ENCODE measurements around the gene L3MBTL4. TPM values are rescaled to one million over a fixed set of nuclear protein-coding genes. Genes with fewer than 3 reads are reported as not detected.

The L3MBTL4 gene
- total RNA-seq, 2 experiments from 2014 or later, result not detected

GRCh38 chr18:5937121-5937520 lies 477.6 kb downstream of the L3MBTL4 start:
- Histone ChIP-seq H4K20me1 (ENCODE audit: insufficient read depth, low read length) (no peaks in the 10 kb centered on the region), H2AFZ (ENCODE audit: low read length) (no peak overlapping the region), H3K4me3 (ENCODE audit: low read depth, low read length, poor library complexity, severe bottlenecking) (no peak overlapping the region), H3K79me2 (ENCODE audit: insufficient read depth, low read depth, low read length) (no peaks in the 10 kb centered on the region), H3K9me3 (ENCODE audit: low read length) (no peaks in the 10 kb centered on the region), H3K27ac (ENCODE audit: low read depth, low read length, poor library complexity, severe bottlenecking) (no peak overlapping the region), H3K4me2 (ENCODE audit: low read length) (no peak overlapping the region), H3K4me1 (ENCODE audit: insufficient read depth, low read length, poor library complexity, severe bottlenecking) (no peaks in the 10 kb centered on the region), H3K36me3 (ENCODE audit: insufficient read depth, low read length) (no peaks in the 10 kb centered on the region), H3K9me2 (ENCODE audit: insufficient read depth, low read length) (no peaks in the 10 kb centered on the region)
- intact Hi-C loops (cut with micrococcal nuclease; ENCODE audit: unreplicated experiment), result no loop called here
- DNase-seq (ENCODE audit: low spot score), result no peak
- BruUV-seq (replicated peaks), result no TSS peak
- CTCF ChIA-PET (ENCODE audit: unreplicated experiment), result no interaction called here
- TF ChIP-seq EZH2phosphoT487 (IDR thresholded peaks at IDR 0.05; ENCODE audit: borderline replicate concordance, low read depth, low read length) (no peak), CTCF (conservative IDR thresholded peaks at IDR 0.05; ENCODE audit: low read length) (no peak)
- POLR2A ChIA-PET, result no interaction called here

GRCh38 chr18:5930789-5931188 lies 483.9 kb downstream of the L3MBTL4 start:
- no TSS peak for BruUV-seq (replicated peaks)
- ChIA-PET POLR2A (no interaction called here), CTCF (ENCODE audit: unreplicated experiment) (no interaction called here)
- H3K79me2 ChIP-seq (ENCODE audit: insufficient read depth, low read depth, low read length), result no peaks in the 10 kb centered on the region
- no peak for DNase-seq (ENCODE audit: low spot score)
- TF ChIP-seq EZH2phosphoT487 (IDR thresholded peaks at IDR 0.05; ENCODE audit: borderline replicate concordance, low read depth, low read length), result no peak
- no peak for TF ChIP-seq CTCF (conservative IDR thresholded peaks at IDR 0.05; ENCODE audit: low read length)
- no peaks in the 10 kb centered on the region for H3K9me3 ChIP-seq (ENCODE audit: low read length)
- H3K9me2 ChIP-seq (ENCODE audit: insufficient read depth, low read length), result no peaks in the 10 kb centered on the region
- H3K36me3 ChIP-seq (ENCODE audit: insufficient read depth, low read length), result no peaks in the 10 kb centered on the region
- no peak overlapping the region for H3K27ac ChIP-seq (ENCODE audit: low read depth, low read length, poor library complexity, severe bottlenecking)
- no peak overlapping the region for H3K4me2 ChIP-seq (ENCODE audit: low read length)
- no peaks in the 10 kb centered on the region for H4K20me1 ChIP-seq (ENCODE audit: insufficient read depth, low read length)
- no peaks in the 10 kb centered on the region for H3K4me1 ChIP-seq (ENCODE audit: insufficient read depth, low read length, poor library complexity, severe bottlenecking)
- intact Hi-C loops (cut with micrococcal nuclease; ENCODE audit: unreplicated experiment), result no loop called here
- no peak overlapping the region for H3K4me3 ChIP-seq (ENCODE audit: low read depth, low read length, poor library complexity, severe bottlenecking)
- no peak overlapping the region for H2AFZ ChIP-seq (ENCODE audit: low read length)

GRCh38 chr18:5918205-5918858 lies 496.4 kb downstream of the L3MBTL4 start:
- Histone ChIP-seq H3K27ac (ENCODE audit: low read depth, low read length, poor library complexity, severe bottlenecking) (no peak overlapping the region), H3K4me2 (ENCODE audit: low read length) (no peak overlapping the region), H4K20me1 (ENCODE audit: insufficient read depth, low read length) (no peaks in the 10 kb centered on the region), H3K79me2 (ENCODE audit: insufficient read depth, low read depth, low read length) (no peaks in the 10 kb centered on the region), H3K9me2 (ENCODE audit: insufficient read depth, low read length) (no peaks in the 10 kb centered on the region), H3K36me3 (ENCODE audit: insufficient read depth, low read length) (no peaks in the 10 kb centered on the region), H3K4me1 (ENCODE audit: insufficient read depth, low read length, poor library complexity, severe bottlenecking) (no peaks in the 10 kb centered on the region), H3K9me3 (ENCODE audit: low read length) (no peaks in the 10 kb centered on the region), H2AFZ (ENCODE audit: low read length) (no peak overlapping the region), H3K4me3 (ENCODE audit: low read depth, low read length, poor library complexity, severe bottlenecking) (no peak overlapping the region)
- POLR2A ChIA-PET, result no interaction called here
- intact Hi-C loops (cut with micrococcal nuclease; ENCODE audit: unreplicated experiment), result no loop called here
- no peak for DNase-seq (ENCODE audit: low spot score)
- TF ChIP-seq EZH2phosphoT487 (IDR thresholded peaks at IDR 0.05; ENCODE audit: borderline replicate concordance, low read depth, low read length) (no peak), CTCF (conservative IDR thresholded peaks at IDR 0.05; ENCODE audit: low read length) (no peak)
- CTCF ChIA-PET (ENCODE audit: unreplicated experiment), result no interaction called here
- no TSS peak for BruUV-seq (replicated peaks)
